Loucy (cell line): ENCODE data around the gene TMEM273.

ENCODE experiments used
- H2AFZ ChIP-seq: fragments of 200-600 bp; sonication (generic); 2 replicates; pipeline ENCODE4 v1.6.0; 2016; ENCODE audit warnings: antibody characterized with exemption, mild to moderate bottlenecking, low read length, moderate library complexity
- H3F3A ChIP-seq: fragments of 200-600 bp; 2 replicates; pipeline ENCODE4 v1.6.0; 2016; ENCODE audit warnings: antibody characterized with exemption, low read depth, mild to moderate bottlenecking
- H3K27me3 ChIP-seq: fragments of 200-600 bp; sonication (generic); 2 replicates; pipeline ENCODE4 v1.6.1; 2014; ENCODE audit warnings: low read length, mild to moderate bottlenecking; ENCODE audit not compliant: insufficient read depth, poor library complexity, severe bottlenecking
- H3K36me3 ChIP-seq: fragments of 200-600 bp; sonication (generic); 2 replicates; pipeline ENCODE4 v1.6.1; 2016; ENCODE audit warnings: low read length; ENCODE audit not compliant: insufficient read depth
- H3K4me1 ChIP-seq: fragments of 200-600 bp; sonication (generic); 2 replicates; pipeline ENCODE4 v1.5.1; 2014; ENCODE audit warnings: low read length, mild to moderate bottlenecking; ENCODE audit not compliant: insufficient read depth, poor library complexity, severe bottlenecking
- H3K4me2 ChIP-seq: fragments of 200-600 bp; sonication (generic); 2 replicates; pipeline ENCODE4 v1.6.0; 2014; ENCODE audit warnings: antibody characterized with exemption, low read length, low read depth, mild to moderate bottlenecking; ENCODE audit not compliant: poor library complexity, severe bottlenecking
- H3K4me3 ChIP-seq: fragments of 200-600 bp; sonication (generic); 2 replicates; pipeline ENCODE4 v1.5.1; 2014; ENCODE audit warnings: low read length, mild to moderate bottlenecking, mixed read lengths; ENCODE audit not compliant: poor library complexity, severe bottlenecking
- H3K79me2 ChIP-seq: fragments of 200-600 bp; sonication (generic); 2 replicates; pipeline ENCODE4 v1.6.1; 2014; ENCODE audit warnings: low read length; ENCODE audit not compliant: insufficient read depth
- H3K9ac ChIP-seq: fragments of 200-600 bp; sonication (generic); 2 replicates; pipeline ENCODE4 v1.6.0; 2014; ENCODE audit warnings: mild to moderate bottlenecking, low read depth, low read length, moderate library complexity; ENCODE audit not compliant: poor library complexity, severe bottlenecking
- H3K9me2 ChIP-seq: fragments of 200-600 bp; sonication (generic); replicated peaks from 2 replicates; pipeline ENCODE4 v1.6.1; 2016; ENCODE audit warnings: low read depth, low read length, mixed read lengths
- H3K9me3 ChIP-seq: fragments of 200-600 bp; sonication (generic); 2 replicates; pipeline ENCODE4 v1.6.1; 2014; ENCODE audit warnings: mild to moderate bottlenecking, antibody characterized with exemption, low read length, low read depth; ENCODE audit not compliant: insufficient read depth
- H4K20me1 ChIP-seq: fragments of 200-600 bp; sonication (generic); 2 replicates; pipeline ENCODE4 v1.6.0; 2014; ENCODE audit warnings: antibody characterized with exemption, low read length, mild to moderate bottlenecking; ENCODE audit not compliant: insufficient read depth, poor library complexity, severe bottlenecking
- EZH2phosphoT487 ChIP-seq: fragments of 200-600 bp; IDR thresholded peaks from 2 replicates; pipeline ENCODE4 v1.6.1; 2018; ENCODE audit warnings: antibody characterized with exemption, mild to moderate bottlenecking, moderate library complexity, borderline replicate concordance
- TF ChIP-seq, protein P1 (sequence below): fragments of 200-600 bp; sonication (generic); conservative IDR thresholded peaks from 2 replicates; pipeline ENCODE4 v1.5.1; 2014; ENCODE audit warnings: mild to moderate bottlenecking, antibody characterized with exemption, low read length

The TMEM273 gene

GRCh38 chr10:49174926-49175500 is 13.2 kb downstream of the TMEM273 start:
- Histone ChIP-seq H3K4me1 (peaks cover 6% of the 10 kb centered on the region), H3K27me3 (no peaks in the 10 kb centered on the region), H3K36me3 (no peaks in the 10 kb centered on the region), H3K4me3 (no peak overlapping the region), H3F3A (no peaks in the 10 kb centered on the region), H3K4me2 (no peak overlapping the region), H3K9me3 (no peaks in the 10 kb centered on the region), H2AFZ (no peak overlapping the region), H3K9me2 (no peaks in the 10 kb centered on the region), H3K79me2 (no peaks in the 10 kb centered on the region), H4K20me1 (no peaks in the 10 kb centered on the region), H3K9ac (no peak overlapping the region)
- TF ChIP-seq, protein P1, sequence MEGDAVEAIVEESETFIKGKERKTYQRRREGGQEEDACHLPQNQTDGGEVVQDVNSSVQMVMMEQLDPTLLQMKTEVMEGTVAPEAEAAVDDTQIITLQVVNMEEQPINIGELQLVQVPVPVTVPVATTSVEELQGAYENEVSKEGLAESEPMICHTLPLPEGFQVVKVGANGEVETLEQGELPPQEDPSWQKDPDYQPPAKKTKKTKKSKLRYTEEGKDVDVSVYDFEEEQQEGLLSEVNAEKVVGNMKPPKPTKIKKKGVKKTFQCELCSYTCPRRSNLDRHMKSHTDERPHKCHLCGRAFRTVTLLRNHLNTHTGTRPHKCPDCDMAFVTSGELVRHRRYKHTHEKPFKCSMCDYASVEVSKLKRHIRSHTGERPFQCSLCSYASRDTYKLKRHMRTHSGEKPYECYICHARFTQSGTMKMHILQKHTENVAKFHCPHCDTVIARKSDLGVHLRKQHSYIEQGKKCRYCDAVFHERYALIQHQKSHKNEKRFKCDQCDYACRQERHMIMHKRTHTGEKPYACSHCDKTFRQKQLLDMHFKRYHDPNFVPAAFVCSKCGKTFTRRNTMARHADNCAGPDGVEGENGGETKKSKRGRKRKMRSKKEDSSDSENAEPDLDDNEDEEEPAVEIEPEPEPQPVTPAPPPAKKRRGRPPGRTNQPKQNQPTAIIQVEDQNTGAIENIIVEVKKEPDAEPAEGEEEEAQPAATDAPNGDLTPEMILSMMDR, result no peak
- no peak for TF ChIP-seq EZH2phosphoT487

- no peak for TF ChIP-seq EZH2phosphoT487
- TF ChIP-seq, protein P1, result no peak
- H3K79me2 ChIP-seq, result no peaks in the 10 kb centered on the region
- H3K4me1 ChIP-seq, result peaks cover 6% of the 10 kb centered on the region
These were observed 13.8 kb downstream of the TMEM273 start for GRCh38 chr10:49174261-49174925.

GRCh38 chr10:49173853-49174252 is 14.3 kb downstream of the TMEM273 start:
- H3K9ac ChIP-seq, result no peak overlapping the region
- no peaks in the 10 kb centered on the region for H3F3A ChIP-seq

More at GRCh38 chr10:49174261-49174925, 13.8 kb downstream of the TMEM273 start:
- H3K9me2 ChIP-seq, result no peaks in the 10 kb centered on the region
- H3K27me3 ChIP-seq, result no peaks in the 10 kb centered on the region
- H3K36me3 ChIP-seq, result no peaks in the 10 kb centered on the region
- no peak overlapping the region for H3K9ac ChIP-seq
- H3K9me3 ChIP-seq, result no peaks in the 10 kb centered on the region
- no peaks in the 10 kb centered on the region for H3F3A ChIP-seq
- H3K4me3 ChIP-seq, result no peak overlapping the region
- H4K20me1 ChIP-seq, result no peaks in the 10 kb centered on the region
- no peak overlapping the region for H3K4me2 ChIP-seq
- no peak overlapping the region for H2AFZ ChIP-seq

More at GRCh38 chr10:49173853-49174252, 14.3 kb downstream of the TMEM273 start:
- Histone ChIP-seq H3K36me3 (no peaks in the 10 kb centered on the region), H3K4me2 (no peak overlapping the region), H3K9me3 (no peaks in the 10 kb centered on the region), H3K4me1 (peaks cover 6% of the 10 kb centered on the region), H4K20me1 (no peaks in the 10 kb centered on the region), H3K4me3 (no peak overlapping the region), H2AFZ (no peak overlapping the region), H3K79me2 (no peaks in the 10 kb centered on the region), H3K27me3 (no peaks in the 10 kb centered on the region), H3K9me2 (no peaks in the 10 kb centered on the region)
- no peak for TF ChIP-seq EZH2phosphoT487
- TF ChIP-seq, protein P1, result no peak
